Left lung (tissue), 10 donors: ENCODE data around the gene CMSS1. TPM values are rescaled to one million over a fixed set of nuclear protein-coding genes. Genes with fewer than 3 reads are reported as not detected.
A peak's percentile ranks its signal among the peaks of the same experiment; 100 is the strongest.

ENCODE experiments used
- ATAC-seq: fragments of 200-7000 bp; cut with Tn5 transposase; one replicate; pipeline ENCODE4 v1.9.1; 2020; ENCODE audit warnings: moderate library complexity
- DNase-seq, 4 donors: peaks; one replicate each; pipeline ENCODE4 v3.0.0-alpha.2; 2013 to 2020
- H3K27ac ChIP-seq, 2 donors: fragments of 200-600 bp; sonication (generic) in 1 of 2; one replicate each; pipeline versions ENCODE4 v1.5.0 to v1.8.0; 2020 to 2021
- H3K27me3 ChIP-seq, 2 donors: fragments of 200-600 bp; sonication (generic) in 1 of 2; one replicate each; pipeline versions ENCODE4 v1.5.0 to v1.8.0; 2020 to 2021
- H3K36me3 ChIP-seq, 2 donors: fragments of 200-600 bp; sonication (generic) in 1 of 2; one replicate each; pipeline versions ENCODE4 v1.5.0 to v1.8.0; 2020 to 2021
- H3K4me1 ChIP-seq, 2 donors: fragments of 200-600 bp; one replicate each; pipeline ENCODE4 v1.8.0; 2021
- H3K4me3 ChIP-seq, 2 donors: fragments of 200-600 bp; sonication (generic) in 1 of 2; one replicate each; pipeline versions ENCODE4 v1.5.0 to v1.8.0; 2020 to 2021; ENCODE audit warnings: mild to moderate bottlenecking in 1 of 2
- H3K9me3 ChIP-seq, 2 donors: fragments of 200-600 bp; sonication (generic) in 1 of 2; one replicate each; pipeline versions ENCODE4 v1.5.0 to v1.8.0; 2020 to 2021
- CTCF ChIP-seq, 2 donors: fragments of 200-600 bp; sonication (generic) in 1 of 2; IDR thresholded peaks; one replicate each; pipeline versions ENCODE4 v1.5.0 to v1.8.0; 2021; ENCODE audit warnings: antibody characterized with exemption in 2 of 2
- intact Hi-C, 2 donors: fragments of 100-400 bp; cut with DNase I; formaldehyde crosslinking; loops; one replicate each; pipeline versions ENCODE4 v1.11.2 to v1.14.2; 2022
- polyA plus RNA-seq, 6 donors: library from polyadenylated mRNA; unstranded; fragments of 120-200 nt; gene quantifications; one replicate each; pipeline ENCODE4 v1.2.1, GENCODE V29; 2013; ENCODE audit not compliant: insufficient read length in 6 of 6
- total RNA-seq, 2 donors: library from RNA; stranded (reverse); fragmentation: NEBNext Ultra II Directional; extraction: Animal tissue kit (Norgen Biotek cat#: 25700); gene quantifications; one replicate each; pipeline ENCODE4 v1.2.1, GENCODE V29; 2021
- donor health status: DM: no; HTN: yes; CAD: no.
- donor health status: DM: no; HTN: no; CAD: no.

Gene CMSS1
- total and polyA plus RNA-seq, 8 donors = 13.4 to 51.0 (median 41.8) TPM

GRCh38 chr3:100198579-100199269 lies 381.1 kb downstream of the CMSS1 start:
- DNase-seq (peak in 1 of 4 donors; percentile 44), ATAC-seq (no peak)
- Histone ChIP-seq H3K27ac (no peak overlapping the region), H3K4me3 (no peak overlapping the region), H3K27me3 (no peaks in the 10 kb centered on the region), H3K4me1 (no peaks in the 10 kb centered on the region), H3K36me3 (no peaks in the 10 kb centered on the region), H3K9me3 (peaks cover 0 to 3% of the 10 kb centered on the region in 2 donors)
- intact Hi-C loops = no loop called here
- no peak for TF ChIP-seq CTCF (IDR thresholded peaks at IDR 0.05)

GRCh38 chr3:100205171-100205570 lies 387.5 kb downstream of the CMSS1 start:
- H3K27me3 ChIP-seq = no peaks in the 10 kb centered on the region
- no peak overlapping the region for H3K27ac ChIP-seq
- intact Hi-C loops = no loop called here
- no peaks in the 10 kb centered on the region for H3K36me3 ChIP-seq
- H3K9me3 ChIP-seq = peaks cover 0 to 7% of the 10 kb centered on the region in 2 donors
- peaks cover 1 to 7% of the 10 kb centered on the region in 2 donors for H3K4me1 ChIP-seq
- no peak for DNase-seq
- H3K4me3 ChIP-seq = no peak overlapping the region
- no peak for ATAC-seq
- no peak for TF ChIP-seq CTCF (IDR thresholded peaks at IDR 0.05)

- ATAC-seq = no peak
- no peaks in the 10 kb centered on the region for H3K27me3 ChIP-seq
- H3K9me3 ChIP-seq = peaks cover 0 to 7% of the 10 kb centered on the region in 2 donors
- intact Hi-C loops = no loop called here
- H3K27ac ChIP-seq = no peak overlapping the region
- TF ChIP-seq CTCF (IDR thresholded peaks at IDR 0.05) = no peak
- no peak for DNase-seq
- no peak overlapping the region for H3K4me3 ChIP-seq
- peaks cover 7 to 8% of the 10 kb centered on the region in 2 donors for H3K4me1 ChIP-seq
- no peaks in the 10 kb centered on the region for H3K36me3 ChIP-seq
These were observed 389.0 kb downstream of the CMSS1 start for GRCh38 chr3:100206687-100207086.

DNA sequence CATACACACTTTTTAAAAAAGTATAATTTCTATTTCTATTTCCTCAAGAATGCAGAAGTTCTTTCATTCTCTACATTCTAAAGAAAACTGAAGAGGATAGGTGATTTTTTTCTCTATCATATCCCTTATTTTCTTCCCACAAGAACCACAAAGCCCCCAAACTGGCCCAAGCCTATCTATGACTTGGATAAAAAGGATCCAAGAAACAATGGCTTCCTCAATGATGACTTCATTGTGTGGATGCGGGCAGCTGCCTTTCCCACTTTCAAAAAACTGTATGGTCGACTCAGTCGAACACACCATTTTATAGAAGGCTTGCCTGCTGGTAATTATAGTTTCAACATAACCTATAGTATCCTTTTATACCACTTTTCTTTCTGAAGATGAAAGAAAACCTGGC lies 390.2 kb downstream of the CMSS1 start:
- no peak for DNase-seq
- no peak for ATAC-seq
- no peak for TF ChIP-seq CTCF (IDR thresholded peaks at IDR 0.05)
- H3K9me3 ChIP-seq = peaks cover 0 to 7% of the 10 kb centered on the region in 2 donors
- intact Hi-C loops = no loop called here
- H3K36me3 ChIP-seq = no peaks in the 10 kb centered on the region
- no peak overlapping the region for H3K4me3 ChIP-seq
- no peaks in the 10 kb centered on the region for H3K27me3 ChIP-seq
- no peak overlapping the region for H3K27ac ChIP-seq
- H3K4me1 ChIP-seq = peaks cover 7 to 8% of the 10 kb centered on the region in 2 donors

DNA sequence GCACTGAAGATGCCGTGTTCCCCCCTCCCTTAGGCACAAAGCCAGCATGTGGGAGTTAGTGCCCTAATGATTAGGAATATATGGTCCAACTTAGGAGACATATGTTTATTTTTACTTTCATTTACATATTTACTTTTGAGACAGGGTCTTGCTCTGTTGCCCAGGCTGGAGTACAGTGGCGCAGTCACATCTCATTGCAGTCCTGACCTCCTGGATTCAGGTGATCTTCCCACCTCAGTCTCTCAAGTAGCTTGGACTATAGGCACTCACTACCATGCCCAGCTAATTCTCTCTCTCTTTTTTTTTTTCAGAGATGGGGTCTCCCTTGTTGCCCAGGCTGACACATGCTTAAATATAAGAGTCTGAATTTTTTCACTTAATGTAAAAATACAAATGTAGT lies 391.5 kb downstream of the CMSS1 start:
- intact Hi-C loops = no loop called here
- H3K4me1 ChIP-seq = peaks cover 7 to 8% of the 10 kb centered on the region in 2 donors
- DNase-seq (no peak), ATAC-seq (no peak)
- H3K9me3 ChIP-seq = peaks cover 0 to 2% of the 10 kb centered on the region in 2 donors
- H3K4me3 ChIP-seq = no peak overlapping the region
- H3K27me3 ChIP-seq = no peaks in the 10 kb centered on the region
- H3K27ac ChIP-seq = no peak overlapping the region
- no peaks in the 10 kb centered on the region for H3K36me3 ChIP-seq
- no peak for TF ChIP-seq CTCF (IDR thresholded peaks at IDR 0.05)
